G401 (cell line): Measurements from ENCODE around the gene FAM227B. TPM values are rescaled to one million over a fixed set of nuclear protein-coding genes. Genes with fewer than 3 reads are reported as not detected.

ENCODE experiments used
- DNase-seq: peaks from one replicate; pipeline ENCODE4 v3.0.0-alpha.2; 2015; ENCODE audit warnings: low spot score
- in situ Hi-C: cut with HindIII; loops from 2 replicates; pipeline ENCODE4 v1.10.0; 2016; ENCODE audit warnings: low sequenced_read_pairs, mixed read lengths
- total RNA-seq: library from RNA; depleted of rRNA; stranded (reverse); fragments of >200 nt; shearing (Covaris generic); gene quantifications from 2 replicates; pipeline ENCODE4 v1.2.3, GENCODE V29; 2014

The FAM227B gene
- total RNA-seq, 1 experiment from 2014 or later: 8.2 TPM

DNA sequence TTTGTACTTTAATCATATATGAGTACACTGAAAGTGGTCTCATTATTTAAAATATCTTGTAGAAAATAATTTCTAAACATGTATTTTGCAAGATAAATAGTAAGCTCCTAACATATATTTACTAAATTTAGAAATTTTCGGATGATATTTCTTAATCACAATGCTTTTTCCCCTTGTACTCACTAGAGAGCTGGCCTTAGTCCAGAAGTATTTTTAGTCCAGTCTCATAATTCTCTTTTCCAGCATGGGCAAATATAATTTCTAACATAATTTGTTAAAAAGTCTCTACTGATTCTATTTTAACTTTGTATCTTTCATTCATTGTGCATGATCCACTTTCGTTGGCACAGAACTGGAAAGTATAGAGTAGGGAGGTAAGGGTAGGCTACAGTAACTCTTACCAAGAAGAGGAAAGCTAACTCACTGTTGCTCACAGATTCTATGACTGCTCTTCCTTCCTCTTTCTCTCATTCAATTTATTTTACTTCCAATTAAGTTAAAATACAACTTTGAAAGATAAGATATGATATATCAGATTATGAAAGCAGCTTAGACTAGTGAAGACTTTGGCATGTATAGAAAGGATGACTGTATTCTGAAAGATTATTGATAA, 158.3 kb downstream of the FAM227B start:
- in situ Hi-C loops: no loop called here
- DNase-seq: no peak

GRCh38 chr15:49460411-49460941, 160.1 kb downstream of the FAM227B start:
- in situ Hi-C loops: no loop called here
- no peak for DNase-seq

- no peak for DNase-seq
- in situ Hi-C loops: no loop called here
These were observed 162.5 kb downstream of the FAM227B start for GRCh38 chr15:49458145-49458544.

- in situ Hi-C loops: no loop called here
- no peak for DNase-seq
These were observed 164.5 kb downstream of the FAM227B start for GRCh38 chr15:49456166-49456565.

GRCh38 chr15:49452595-49452994, 168.0 kb downstream of the FAM227B start:
- DNase-seq: no peak
- in situ Hi-C loops: no loop called here

- no peak for DNase-seq
- in situ Hi-C loops: no loop called here
These were observed 178.8 kb downstream of the FAM227B start for GRCh38 chr15:49441816-49442215.

DNA sequence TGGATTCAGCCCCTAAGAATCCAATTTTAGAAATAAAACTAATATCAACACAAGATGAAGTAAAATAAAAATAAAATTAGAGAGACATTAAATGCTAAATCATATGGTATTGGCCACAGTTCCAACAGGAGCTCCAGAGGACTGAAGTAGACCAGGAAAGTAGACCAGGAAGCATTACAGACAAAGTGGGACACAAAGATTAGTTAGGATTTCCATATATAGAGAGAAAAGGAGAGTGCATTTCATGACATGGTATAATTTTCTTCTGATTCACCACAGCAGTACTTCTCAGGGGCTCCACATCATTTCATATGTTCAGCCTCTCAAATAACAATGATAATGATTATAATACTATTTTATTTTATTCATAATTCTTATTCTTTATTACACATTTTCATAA, 179.3 kb downstream of the FAM227B start:
- in situ Hi-C loops: no loop called here
- no peak for DNase-seq

DNA sequence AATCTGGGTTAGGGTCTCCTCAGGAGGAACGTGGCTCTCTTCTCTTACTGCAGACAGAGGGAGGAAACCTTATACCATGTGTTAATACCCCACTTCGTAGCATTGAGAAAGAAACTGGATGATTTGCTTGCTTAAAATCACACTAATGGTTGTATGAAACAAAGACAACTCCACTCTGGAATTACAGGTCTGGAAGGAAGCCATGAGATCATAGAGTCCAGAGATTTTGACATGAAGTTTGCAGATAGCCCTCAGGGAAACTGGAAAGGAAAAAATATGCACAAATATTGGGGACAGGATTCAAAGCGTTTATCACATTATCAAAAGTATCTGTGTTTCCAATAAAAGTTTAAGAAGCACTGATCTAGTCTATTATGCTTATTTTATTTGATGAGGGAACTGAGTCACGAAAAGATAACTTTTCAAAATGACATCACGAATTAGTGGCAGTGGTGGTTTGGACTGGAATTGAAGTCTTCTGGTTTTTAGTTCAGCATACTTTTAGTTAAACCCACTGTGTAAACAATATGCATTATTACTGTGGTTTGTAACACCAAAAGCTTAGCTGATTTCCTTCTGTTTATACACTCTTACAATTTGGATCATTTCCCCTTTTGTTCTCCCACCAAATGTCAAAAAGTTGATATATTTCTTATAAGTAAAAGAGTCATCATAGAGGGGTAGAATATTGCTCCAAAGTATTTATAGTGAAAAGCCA, 180.8 kb downstream of the FAM227B start:
- DNase-seq: no peak
- in situ Hi-C loops: no loop called here

GRCh38 chr15:49438962-49439631, 181.5 kb downstream of the FAM227B start:
- in situ Hi-C loops: no loop called here
- no peak for DNase-seq

DNA sequence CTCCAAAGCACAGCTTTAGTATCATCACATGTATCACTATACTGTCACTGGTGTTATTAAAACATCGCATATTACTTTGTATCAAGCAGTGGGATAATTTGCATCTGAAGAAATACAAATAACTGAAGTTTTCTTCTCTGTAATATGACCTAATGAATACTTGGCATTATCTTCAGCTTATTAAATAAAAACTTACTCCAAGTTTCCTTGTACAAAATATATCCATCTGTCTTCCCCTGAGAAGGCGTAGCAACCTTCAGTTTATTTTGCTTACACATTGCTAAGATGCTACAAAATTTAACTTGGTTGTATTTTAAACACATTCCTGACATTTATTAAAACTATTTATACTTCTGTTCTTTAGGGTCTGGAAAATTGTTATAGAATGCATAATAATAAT, 183.9 kb downstream of the FAM227B start:
- in situ Hi-C loops: no loop called here
- no peak for DNase-seq

DNA sequence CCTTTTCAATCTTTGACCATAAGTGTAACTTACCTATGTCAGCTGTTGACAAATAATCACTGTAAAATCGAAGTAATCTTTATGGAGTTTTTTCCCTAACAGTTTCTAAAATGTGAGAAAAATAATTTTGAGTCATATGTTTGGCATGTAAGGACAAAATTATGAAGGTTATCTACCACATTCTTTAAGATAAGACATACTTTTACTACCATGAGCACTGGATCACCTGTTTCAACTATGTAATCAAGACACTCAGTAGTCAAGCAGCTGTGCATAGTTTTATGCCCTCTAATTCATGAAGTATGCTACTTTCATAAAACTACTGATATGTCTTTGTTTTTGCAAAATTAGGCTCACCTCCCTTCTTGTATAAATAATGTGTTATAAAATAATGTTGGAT, 185.4 kb downstream of the FAM227B start:
- DNase-seq: no peak
- in situ Hi-C loops: no loop called here

DNA sequence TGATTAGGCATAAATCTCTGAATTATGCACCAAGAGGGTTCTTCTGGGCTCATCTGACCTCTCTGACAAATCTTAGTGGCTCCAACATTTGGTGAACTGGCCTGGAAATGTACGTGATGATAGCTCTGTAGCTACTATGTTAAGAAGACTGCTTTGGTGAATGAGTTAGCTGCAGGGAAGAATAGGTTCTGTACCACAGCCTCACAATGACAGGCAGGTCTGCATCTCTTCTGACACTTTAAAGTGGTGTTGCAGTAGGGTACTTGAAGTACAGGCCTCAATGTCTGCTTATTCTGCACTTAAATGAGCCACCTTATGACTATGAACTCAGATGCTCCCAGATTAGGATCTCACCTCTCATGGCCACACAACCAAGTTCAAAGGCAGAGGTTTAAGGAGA, 190.6 kb downstream of the FAM227B start:
- DNase-seq: no peak
- in situ Hi-C loops: no loop called here

GRCh38 chr15:49428409-49429095, 192.1 kb downstream of the FAM227B start:
- in situ Hi-C loops: no loop called here
- no peak for DNase-seq

- in situ Hi-C loops: no loop called here
- DNase-seq: no peak
These were observed 193.2 kb downstream of the FAM227B start for GRCh38 chr15:49427372-49427771.

DNA sequence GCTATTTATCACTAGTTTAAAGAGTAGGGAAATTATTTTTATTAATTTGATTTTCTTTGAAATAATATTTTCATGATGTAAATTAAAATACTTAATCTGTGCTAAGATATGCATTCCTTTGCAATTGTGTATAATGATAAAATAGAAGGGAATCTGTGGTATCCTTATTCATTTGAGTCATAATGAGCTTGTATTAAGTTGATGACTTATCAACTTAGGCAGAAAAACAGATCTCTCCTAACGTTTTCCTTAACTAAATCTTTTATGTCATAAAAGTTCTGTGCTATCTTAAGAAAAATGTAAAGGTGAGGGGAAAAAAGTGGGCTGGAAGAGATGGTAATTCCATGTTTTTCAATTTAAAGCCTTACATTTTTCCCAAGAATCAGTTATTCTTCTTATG, 195.7 kb downstream of the FAM227B start:
- DNase-seq: no peak
- in situ Hi-C loops: no loop called here

GRCh38 chr15:49423901-49424550, 196.6 kb downstream of the FAM227B start:
- in situ Hi-C loops: no loop called here
- DNase-seq: no peak

- DNase-seq: peak; percentile 1
- in situ Hi-C loops: no loop called here
These were observed 197.6 kb downstream of the FAM227B start, which contains the start of gene FGF7 for GRCh38 chr15:49423021-49423420. Gene FGF7, plus strand, starts transcription at chr15:49423242. Its CDS starts 1,056 bp downstream, at chr15:49424298.

- DNase-seq: peak; percentile 43
- in situ Hi-C loops: no loop called here
These were observed 198.6 kb downstream of the FAM227B start for GRCh38 chr15:49421991-49422390.

GRCh38 chr15:49418811-49419210, 201.8 kb downstream of the FAM227B start:
- DNase-seq: no peak
- in situ Hi-C loops: no loop called here
